Measurements from ENCODE around the gene ZNF536.

ZNF536 gene

GRCh38 chr19:30549151-30549550 lies 177.0 kb downstream of the ZNF536 start:
- TF ChIP-seq CTCF (IDR thresholded peaks at IDR 0.05; ENCODE audit: low read depth, low read length, missing control alignments): no peak
- no peak overlapping the region for H3K4me3 ChIP-seq (ENCODE audit: low read depth, low read length)
- DNase-seq (ENCODE audit: low read depth): no peak

- H3K4me3 ChIP-seq (ENCODE audit: low read depth, low read length): no peak overlapping the region
- DNase-seq (ENCODE audit: low read depth): no peak
- TF ChIP-seq CTCF (IDR thresholded peaks at IDR 0.05; ENCODE audit: low read depth, low read length, missing control alignments): no peak
These were observed 179.1 kb downstream of the ZNF536 start for GRCh38 chr19:30551271-30551670.

GRCh38 chr19:30552593-30552992 lies 180.4 kb downstream of the ZNF536 start:
- TF ChIP-seq CTCF (IDR thresholded peaks at IDR 0.05; ENCODE audit: low read depth, low read length, missing control alignments): no peak
- no peak overlapping the region for H3K4me3 ChIP-seq (ENCODE audit: low read depth, low read length)
- DNase-seq (ENCODE audit: low read depth): no peak

- TF ChIP-seq CTCF (IDR thresholded peaks at IDR 0.05; ENCODE audit: low read depth, low read length, missing control alignments): no peak
- no peak for DNase-seq (ENCODE audit: low read depth)
- no peak overlapping the region for H3K4me3 ChIP-seq (ENCODE audit: low read depth, low read length)
These were observed 183.0 kb downstream of the ZNF536 start for GRCh38 chr19:30555075-30555790.

- no peak for DNase-seq (ENCODE audit: low read depth)
- no peak for TF ChIP-seq CTCF (IDR thresholded peaks at IDR 0.05; ENCODE audit: low read depth, low read length, missing control alignments)
- no peak overlapping the region for H3K4me3 ChIP-seq (ENCODE audit: low read depth, low read length)
These were observed 183.6 kb downstream of the ZNF536 start for GRCh38 chr19:30555791-30556110.

- no peak for TF ChIP-seq CTCF (IDR thresholded peaks at IDR 0.05; ENCODE audit: low read depth, low read length, missing control alignments)
These were observed 184.1 kb downstream of the ZNF536 start for GRCh38 chr19:30556230-30556711.

GRCh38 chr19:30557212-30557611 lies 185.0 kb downstream of the ZNF536 start:
- no peak for TF ChIP-seq CTCF (IDR thresholded peaks at IDR 0.05; ENCODE audit: low read depth, low read length, missing control alignments)
- DNase-seq (ENCODE audit: low read depth): no peak
- H3K4me3 ChIP-seq (ENCODE audit: low read depth, low read length): no peak overlapping the region

More at GRCh38 chr19:30556230-30556711, 184.1 kb downstream of the ZNF536 start:
- no peak overlapping the region for H3K4me3 ChIP-seq (ENCODE audit: low read depth, low read length)
- no peak for DNase-seq (ENCODE audit: low read depth)

All from GM12864 (cell line).